HEK293 (cell line): ENCODE data around the gene SPATA16.

Experiments used
- CTCF ChIA-PET: fragments of 350-600 bp; formaldehyde crosslinking; extraction: SDS; loops from one replicate; lab custom pipeline; 2021; ENCODE audit warnings: antibody characterized with exemption; lab: Yijun Ruan, JAX
- POLR2A ChIA-PET: fragments of 300-600 bp; formaldehyde crosslinking; extraction: SDS; loops from one replicate; lab custom pipeline; 2020; ENCODE audit warnings: antibody characterized with exemption, inconsistent platforms; lab: Yijun Ruan, JAX
- H3K27ac ChIP-seq: fragments of 200-500 bp; sonication (Bioruptor generic); 2 replicates; pipeline ENCODE4 v1.5.1; 2014; ENCODE audit warnings: low read depth, low read length, control low read depth, inconsistent platforms; ENCODE audit errors: extremely low read depth
- H3K36me3 ChIP-seq, 2 experiments: fragments of 200-500 bp in 1 of 2; sonication (Bioruptor generic) in 1 of 2; 1 replicate in 1 of 2; 2 replicates in 1 of 2; pipeline ENCODE4 v1.5.1; 2014 to 2017; ENCODE audit warnings: inconsistent platforms in 2 of 2, low read length in 2 of 2; ENCODE audit not compliant: control insufficient read depth in 2 of 2, insufficient read depth in 1 of 2
- H3K4me1 ChIP-seq: fragments of 200-500 bp; sonication (Bioruptor generic); 2 replicates; pipeline ENCODE4 v1.5.1; 2014; ENCODE audit warnings: mild to moderate bottlenecking, low read length, inconsistent platforms; ENCODE audit not compliant: control insufficient read depth, insufficient read depth
- H3K4me3 ChIP-seq: 2 replicates; pipeline ENCODE4 v1.5.1; 2011; ENCODE audit warnings: low read depth, mild to moderate bottlenecking, control low read depth, low read length, moderate library complexity
- H3K9me3 ChIP-seq: fragments of 200-500 bp; sonication (Bioruptor generic); 2 replicates; pipeline ENCODE4 v1.5.1; 2014; ENCODE audit warnings: low read depth, low read length, inconsistent platforms; ENCODE audit not compliant: control insufficient read depth, insufficient read depth
- HOXD13 ChIP-seq: sonication (generic); formaldehyde crosslinking; IDR thresholded peaks from 2 replicates; pipeline ENCODE4 v1.8.0; 2022; ENCODE audit warnings: missing genetic modification reagents, borderline replicate concordance
- MEIS1 ChIP-seq: sonication (generic); formaldehyde crosslinking; IDR thresholded peaks from 2 replicates; pipeline ENCODE4 v1.8.1; 2022; ENCODE audit warnings: missing genetic modification reagents, mild to moderate bottlenecking, borderline replicate concordance
- MZF1 ChIP-seq: fragments of 450-650 bp; formaldehyde crosslinking; IDR thresholded peaks from 2 replicates; pipeline ENCODE4 v1.5.1; 2017; ENCODE audit warnings: missing biosample characterization, missing genetic modification characterization, borderline replicate concordance
- PRDM1 ChIP-seq: fragments of 450-650 bp; formaldehyde crosslinking; IDR thresholded peaks from 2 replicates; pipeline ENCODE4; 2016; ENCODE audit warnings: missing biosample characterization, missing genetic modification characterization
- RBAK ChIP-seq: fragments of 450-650 bp; formaldehyde crosslinking; IDR thresholded peaks from 2 replicates; pipeline ENCODE4 v1.5.1; 2016; ENCODE audit warnings: missing biosample characterization, missing genetic modification characterization
- YY1 ChIP-seq: fragments of 450-650 bp; formaldehyde crosslinking; IDR thresholded peaks from 2 replicates; pipeline ENCODE4 v1.5.1; 2018; ENCODE audit warnings: missing biosample characterization, missing genetic modification characterization
- ZNF140 ChIP-seq: fragments of 450-650 bp; formaldehyde crosslinking; IDR thresholded peaks from 2 replicates; pipeline ENCODE4 v1.5.1; 2016; ENCODE audit warnings: missing biosample characterization, missing genetic modification characterization
- ZNF37A ChIP-seq: fragments of 450-650 bp; IDR thresholded peaks from 2 replicates; pipeline ENCODE4 v1.5.1; 2018; ENCODE audit warnings: missing biosample characterization, missing genetic modification characterization
- ZNF426 ChIP-seq: fragments of 450-650 bp; formaldehyde crosslinking; IDR thresholded peaks from 2 replicates; pipeline ENCODE4 v1.5.1; 2017; ENCODE audit warnings: missing biosample characterization, missing genetic modification characterization, mild to moderate bottlenecking, inconsistent platforms, moderate library complexity
- ZNF48 ChIP-seq: fragments of 450-650 bp; formaldehyde crosslinking; IDR thresholded peaks from 2 replicates; pipeline ENCODE4 v1.5.1; 2016; ENCODE audit warnings: missing biosample characterization, missing genetic modification characterization
- ZNF624 ChIP-seq: fragments of 450-650 bp; formaldehyde crosslinking; IDR thresholded peaks from 2 replicates; pipeline ENCODE4 v1.5.1; 2017; ENCODE audit warnings: missing biosample characterization, missing genetic modification characterization
- ZNF654 ChIP-seq: fragments of 450-650 bp; formaldehyde crosslinking; IDR thresholded peaks from 2 replicates; pipeline ENCODE4 v1.5.1; 2016; ENCODE audit warnings: low read depth, missing biosample characterization, missing genetic modification characterization
- ZNF76 ChIP-seq: fragments of 450-650 bp; formaldehyde crosslinking; IDR thresholded peaks from 2 replicates; pipeline ENCODE4; 2016; ENCODE audit warnings: low read depth, missing biosample characterization, missing genetic modification characterization, borderline replicate concordance
- ZSCAN30 ChIP-seq: fragments of 450-650 bp; IDR thresholded peaks from 2 replicates; pipeline ENCODE4 v1.5.1; 2018; ENCODE audit warnings: missing biosample characterization, mild to moderate bottlenecking, missing genetic modification characterization, moderate library complexity
- TF ChIP-seq, protein P1 (sequence below): fragments of 450-650 bp; formaldehyde crosslinking; IDR thresholded peaks from 2 replicates; pipeline ENCODE4 v1.5.1; 2017; ENCODE audit warnings: missing biosample characterization, missing genetic modification characterization
- TF ChIP-seq, protein P2 (sequence below): fragments of 450-650 bp; formaldehyde crosslinking; IDR thresholded peaks from 2 replicates; pipeline ENCODE4 v1.5.1; 2016; ENCODE audit warnings: missing biosample characterization, missing genetic modification characterization, low read depth
- TF ChIP-seq, protein P3 (sequence below): fragments of 450-650 bp; formaldehyde crosslinking; IDR thresholded peaks from 2 replicates; pipeline ENCODE4 v1.5.1; 2016; ENCODE audit warnings: missing biosample characterization, missing genetic modification characterization
- TF ChIP-seq, protein P4 (sequence below): fragments of 450-650 bp; formaldehyde crosslinking; optimal IDR thresholded peaks from 2 replicates; pipeline ENCODE3; 2016; ENCODE audit warnings: missing biosample characterization, mild to moderate bottlenecking, missing genetic modification characterization
- TF ChIP-seq, protein P5 (sequence below): fragments of 450-650 bp; formaldehyde crosslinking; IDR thresholded peaks from 2 replicates; pipeline ENCODE4 v1.5.1; 2016; ENCODE audit warnings: missing biosample characterization, missing genetic modification characterization
- TF ChIP-seq, protein P6 (sequence below): fragments of 450-650 bp; formaldehyde crosslinking; IDR thresholded peaks from 2 replicates; pipeline ENCODE4 v1.5.1; 2016; ENCODE audit warnings: missing biosample characterization, missing genetic modification characterization
- TF ChIP-seq, protein P7 (sequence below): fragments of 450-650 bp; formaldehyde crosslinking; IDR thresholded peaks from 2 replicates; pipeline ENCODE4 v1.5.1; 2016; ENCODE audit warnings: missing biosample characterization, missing genetic modification characterization
- TF ChIP-seq, protein P8 (sequence below): fragments of 450-650 bp; formaldehyde crosslinking; IDR thresholded peaks from 2 replicates; pipeline ENCODE4 v1.5.1; 2016; ENCODE audit warnings: missing biosample characterization, missing genetic modification characterization

SPATA16 gene

DNA sequence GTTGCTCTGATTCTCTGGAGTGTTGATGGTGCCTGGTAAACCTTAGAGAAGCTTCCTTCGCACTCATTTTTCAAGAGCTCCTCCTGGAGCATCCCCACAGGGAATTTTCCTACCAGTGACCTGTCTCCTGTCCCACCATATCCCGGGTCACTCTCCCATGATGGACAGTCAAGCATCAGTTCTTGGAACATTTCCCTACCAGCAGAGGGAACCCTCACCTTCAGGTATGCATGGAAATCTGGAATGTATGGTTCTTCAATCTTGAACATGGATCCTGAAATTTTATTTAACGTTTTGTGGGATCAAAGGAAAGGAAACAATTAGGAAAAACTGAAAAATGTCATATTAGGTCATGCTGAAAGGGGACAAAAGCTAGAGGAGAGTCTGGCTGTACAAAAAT is 153.8 kb downstream of the SPATA16 start:
- Histone ChIP-seq H3K4me1 (no peaks in the 10 kb centered on the region), H3K9me3 (no peaks in the 10 kb centered on the region), H3K36me3 (no peaks in the 10 kb centered on the region), H3K4me3 (no peak overlapping the region), H3K27ac (no peak overlapping the region)
- TF ChIP-seq, protein P1, sequence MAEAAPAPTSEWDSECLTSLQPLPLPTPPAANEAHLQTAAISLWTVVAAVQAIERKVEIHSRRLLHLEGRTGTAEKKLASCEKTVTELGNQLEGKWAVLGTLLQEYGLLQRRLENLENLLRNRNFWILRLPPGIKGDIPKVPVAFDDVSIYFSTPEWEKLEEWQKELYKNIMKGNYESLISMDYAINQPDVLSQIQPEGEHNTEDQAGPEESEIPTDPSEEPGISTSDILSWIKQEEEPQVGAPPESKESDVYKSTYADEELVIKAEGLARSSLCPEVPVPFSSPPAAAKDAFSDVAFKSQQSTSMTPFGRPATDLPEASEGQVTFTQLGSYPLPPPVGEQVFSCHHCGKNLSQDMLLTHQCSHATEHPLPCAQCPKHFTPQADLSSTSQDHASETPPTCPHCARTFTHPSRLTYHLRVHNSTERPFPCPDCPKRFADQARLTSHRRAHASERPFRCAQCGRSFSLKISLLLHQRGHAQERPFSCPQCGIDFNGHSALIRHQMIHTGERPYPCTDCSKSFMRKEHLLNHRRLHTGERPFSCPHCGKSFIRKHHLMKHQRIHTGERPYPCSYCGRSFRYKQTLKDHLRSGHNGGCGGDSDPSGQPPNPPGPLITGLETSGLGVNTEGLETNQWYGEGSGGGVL = no peak
- TF ChIP-seq ZNF654 = peak; percentile 17; the same call in 1 of the 2 replicates
- POLR2A ChIA-PET = no interaction called here
- CTCF ChIA-PET = interaction anchor here (0.7 kb wide), 1 partner anchor 320 kb away, joined by 3 read pairs; no protein-coding TSS in a partner anchor

DNA sequence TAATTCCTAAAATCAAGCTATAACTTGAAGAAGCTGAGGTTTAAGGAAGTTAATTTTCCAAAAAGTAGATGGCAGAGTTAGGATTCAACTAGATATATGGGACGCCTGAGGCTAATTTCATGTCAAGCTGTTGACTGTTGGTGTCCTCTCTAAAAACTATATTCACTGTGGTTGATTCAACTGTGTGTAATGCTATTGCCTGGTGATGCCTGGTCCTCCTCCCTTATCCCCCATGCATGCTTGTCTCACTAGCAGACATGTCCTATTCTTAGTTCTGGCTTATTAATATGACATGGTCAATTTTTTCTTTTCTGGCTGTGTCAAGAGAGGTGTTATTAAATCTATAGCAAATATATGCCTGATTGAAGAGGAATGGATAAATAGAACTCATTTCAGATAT is 156.1 kb downstream of the SPATA16 start:
- H3K36me3 ChIP-seq = no peaks in the 10 kb centered on the region
- no peaks in the 10 kb centered on the region for H3K4me1 ChIP-seq
- no peak overlapping the region for H3K27ac ChIP-seq
- no peaks in the 10 kb centered on the region for H3K9me3 ChIP-seq
- ChIA-PET CTCF (no interaction called here), POLR2A (no interaction called here)
- no peak overlapping the region for H3K4me3 ChIP-seq
- no peak for TF ChIP-seq ZNF426
- TF ChIP-seq, protein P2, sequence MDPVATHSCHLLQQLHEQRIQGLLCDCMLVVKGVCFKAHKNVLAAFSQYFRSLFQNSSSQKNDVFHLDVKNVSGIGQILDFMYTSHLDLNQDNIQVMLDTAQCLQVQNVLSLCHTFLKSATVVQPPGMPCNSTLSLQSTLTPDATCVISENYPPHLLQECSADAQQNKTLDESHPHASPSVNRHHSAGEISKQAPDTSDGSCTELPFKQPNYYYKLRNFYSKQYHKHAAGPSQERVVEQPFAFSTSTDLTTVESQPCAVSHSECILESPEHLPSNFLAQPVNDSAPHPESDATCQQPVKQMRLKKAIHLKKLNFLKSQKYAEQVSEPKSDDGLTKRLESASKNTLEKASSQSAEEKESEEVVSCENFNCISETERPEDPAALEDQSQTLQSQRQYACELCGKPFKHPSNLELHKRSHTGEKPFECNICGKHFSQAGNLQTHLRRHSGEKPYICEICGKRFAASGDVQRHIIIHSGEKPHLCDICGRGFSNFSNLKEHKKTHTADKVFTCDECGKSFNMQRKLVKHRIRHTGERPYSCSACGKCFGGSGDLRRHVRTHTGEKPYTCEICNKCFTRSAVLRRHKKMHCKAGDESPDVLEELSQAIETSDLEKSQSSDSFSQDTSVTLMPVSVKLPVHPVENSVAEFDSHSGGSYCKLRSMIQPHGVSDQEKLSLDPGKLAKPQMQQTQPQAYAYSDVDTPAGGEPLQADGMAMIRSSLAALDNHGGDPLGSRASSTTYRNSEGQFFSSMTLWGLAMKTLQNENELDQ = no peak
- TF ChIP-seq, protein P3, sequence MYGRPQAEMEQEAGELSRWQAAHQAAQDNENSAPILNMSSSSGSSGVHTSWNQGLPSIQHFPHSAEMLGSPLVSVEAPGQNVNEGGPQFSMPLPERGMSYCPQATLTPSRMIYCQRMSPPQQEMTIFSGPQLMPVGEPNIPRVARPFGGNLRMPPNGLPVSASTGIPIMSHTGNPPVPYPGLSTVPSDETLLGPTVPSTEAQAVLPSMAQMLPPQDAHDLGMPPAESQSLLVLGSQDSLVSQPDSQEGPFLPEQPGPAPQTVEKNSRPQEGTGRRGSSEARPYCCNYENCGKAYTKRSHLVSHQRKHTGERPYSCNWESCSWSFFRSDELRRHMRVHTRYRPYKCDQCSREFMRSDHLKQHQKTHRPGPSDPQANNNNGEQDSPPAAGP = no peak
- TF ChIP-seq ZNF624 (tag by site-specific recombination) = no peak
- TF ChIP-seq, protein P4, sequence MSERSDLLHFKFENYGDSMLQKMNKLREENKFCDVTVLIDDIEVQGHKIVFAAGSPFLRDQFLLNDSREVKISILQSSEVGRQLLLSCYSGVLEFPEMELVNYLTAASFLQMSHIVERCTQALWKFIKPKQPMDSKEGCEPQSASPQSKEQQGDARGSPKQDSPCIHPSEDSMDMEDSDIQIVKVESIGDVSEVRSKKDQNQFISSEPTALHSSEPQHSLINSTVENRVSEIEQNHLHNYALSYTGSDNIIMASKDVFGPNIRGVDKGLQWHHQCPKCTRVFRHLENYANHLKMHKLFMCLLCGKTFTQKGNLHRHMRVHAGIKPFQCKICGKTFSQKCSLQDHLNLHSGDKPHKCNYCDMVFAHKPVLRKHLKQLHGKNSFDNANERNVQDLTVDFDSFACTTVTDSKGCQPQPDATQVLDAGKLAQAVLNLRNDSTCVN (tag by site-specific recombination) = no peak
- no peak for TF ChIP-seq HOXD13
- no peak for TF ChIP-seq ZNF48 (tag by site-specific recombination)
- TF ChIP-seq, protein P5, sequence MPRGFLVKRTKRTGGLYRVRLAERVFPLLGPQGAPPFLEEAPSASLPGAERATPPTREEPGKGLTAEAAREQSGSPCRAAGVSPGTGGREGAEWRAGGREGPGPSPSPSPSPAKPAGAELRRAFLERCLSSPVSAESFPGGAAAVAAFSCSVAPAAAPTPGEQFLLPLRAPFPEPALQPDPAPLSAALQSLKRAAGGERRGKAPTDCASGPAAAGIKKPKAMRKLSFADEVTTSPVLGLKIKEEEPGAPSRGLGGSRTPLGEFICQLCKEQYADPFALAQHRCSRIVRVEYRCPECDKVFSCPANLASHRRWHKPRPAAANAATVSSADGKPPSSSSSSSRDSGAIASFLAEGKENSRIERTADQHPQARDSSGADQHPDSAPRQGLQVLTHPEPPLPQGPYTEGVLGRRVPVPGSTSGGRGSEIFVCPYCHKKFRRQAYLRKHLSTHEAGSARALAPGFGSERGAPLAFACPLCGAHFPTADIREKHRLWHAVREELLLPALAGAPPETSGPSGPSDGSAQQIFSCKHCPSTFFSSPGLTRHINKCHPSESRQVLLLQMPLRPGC (tag by site-specific recombination) = no peak
- no peak for TF ChIP-seq ZNF37A
- TF ChIP-seq, protein P6, sequence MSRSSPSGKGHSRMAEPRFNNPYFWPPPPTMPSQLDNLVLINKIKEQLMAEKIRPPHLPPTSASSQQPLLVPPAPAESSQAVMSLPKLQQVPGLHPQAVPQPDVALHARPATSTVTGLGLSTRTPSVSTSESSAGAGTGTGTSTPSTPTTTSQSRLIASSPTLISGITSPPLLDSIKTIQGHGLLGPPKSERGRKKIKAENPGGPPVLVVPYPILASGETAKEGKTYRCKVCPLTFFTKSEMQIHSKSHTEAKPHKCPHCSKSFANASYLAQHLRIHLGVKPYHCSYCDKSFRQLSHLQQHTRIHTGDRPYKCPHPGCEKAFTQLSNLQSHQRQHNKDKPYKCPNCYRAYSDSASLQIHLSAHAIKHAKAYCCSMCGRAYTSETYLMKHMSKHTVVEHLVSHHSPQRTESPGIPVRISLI (tag by site-specific recombination) = no peak
- no peak for TF ChIP-seq ZNF76 (tag by site-specific recombination)
- no peak for TF ChIP-seq ZNF140 (tag by site-specific recombination)
- no peak for TF ChIP-seq PRDM1 (tag by site-specific recombination)
- TF ChIP-seq MEIS1 (CRISPR knock-in tag) = no peak
- TF ChIP-seq, protein P7, sequence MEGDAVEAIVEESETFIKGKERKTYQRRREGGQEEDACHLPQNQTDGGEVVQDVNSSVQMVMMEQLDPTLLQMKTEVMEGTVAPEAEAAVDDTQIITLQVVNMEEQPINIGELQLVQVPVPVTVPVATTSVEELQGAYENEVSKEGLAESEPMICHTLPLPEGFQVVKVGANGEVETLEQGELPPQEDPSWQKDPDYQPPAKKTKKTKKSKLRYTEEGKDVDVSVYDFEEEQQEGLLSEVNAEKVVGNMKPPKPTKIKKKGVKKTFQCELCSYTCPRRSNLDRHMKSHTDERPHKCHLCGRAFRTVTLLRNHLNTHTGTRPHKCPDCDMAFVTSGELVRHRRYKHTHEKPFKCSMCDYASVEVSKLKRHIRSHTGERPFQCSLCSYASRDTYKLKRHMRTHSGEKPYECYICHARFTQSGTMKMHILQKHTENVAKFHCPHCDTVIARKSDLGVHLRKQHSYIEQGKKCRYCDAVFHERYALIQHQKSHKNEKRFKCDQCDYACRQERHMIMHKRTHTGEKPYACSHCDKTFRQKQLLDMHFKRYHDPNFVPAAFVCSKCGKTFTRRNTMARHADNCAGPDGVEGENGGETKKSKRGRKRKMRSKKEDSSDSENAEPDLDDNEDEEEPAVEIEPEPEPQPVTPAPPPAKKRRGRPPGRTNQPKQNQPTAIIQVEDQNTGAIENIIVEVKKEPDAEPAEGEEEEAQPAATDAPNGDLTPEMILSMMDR (tag by site-specific recombination) = no peak
- no peak for TF ChIP-seq MZF1 (tag by site-specific recombination)
- TF ChIP-seq, protein P8, sequence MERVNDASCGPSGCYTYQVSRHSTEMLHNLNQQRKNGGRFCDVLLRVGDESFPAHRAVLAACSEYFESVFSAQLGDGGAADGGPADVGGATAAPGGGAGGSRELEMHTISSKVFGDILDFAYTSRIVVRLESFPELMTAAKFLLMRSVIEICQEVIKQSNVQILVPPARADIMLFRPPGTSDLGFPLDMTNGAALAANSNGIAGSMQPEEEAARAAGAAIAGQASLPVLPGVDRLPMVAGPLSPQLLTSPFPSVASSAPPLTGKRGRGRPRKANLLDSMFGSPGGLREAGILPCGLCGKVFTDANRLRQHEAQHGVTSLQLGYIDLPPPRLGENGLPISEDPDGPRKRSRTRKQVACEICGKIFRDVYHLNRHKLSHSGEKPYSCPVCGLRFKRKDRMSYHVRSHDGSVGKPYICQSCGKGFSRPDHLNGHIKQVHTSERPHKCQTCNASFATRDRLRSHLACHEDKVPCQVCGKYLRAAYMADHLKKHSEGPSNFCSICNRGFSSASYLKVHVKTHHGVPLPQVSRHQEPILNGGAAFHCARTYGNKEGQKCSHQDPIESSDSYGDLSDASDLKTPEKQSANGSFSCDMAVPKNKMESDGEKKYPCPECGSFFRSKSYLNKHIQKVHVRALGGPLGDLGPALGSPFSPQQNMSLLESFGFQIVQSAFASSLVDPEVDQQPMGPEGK (tag by site-specific recombination) = no peak
- no peak for TF ChIP-seq RBAK
- no peak for TF ChIP-seq ZSCAN30
- no peak for TF ChIP-seq YY1 (tag by site-specific recombination)
